LNCAP (cell line): ENCODE data around the gene DFFB.

Experiments used
- CTCF ChIP-seq: fragments of 450-650 bp; IDR thresholded peaks from 2 replicates; pipeline ENCODE4 v1.5.1; 2017; ENCODE audit warnings: mild to moderate bottlenecking

The DFFB gene

GRCh38 chr1:3914331-3914851 is 57.1 kb downstream of the DFFB start:
- TF ChIP-seq CTCF = no peak

- TF ChIP-seq CTCF = no peak
Measured at GRCh38 chr1:3914911-3915310, 57.6 kb downstream of the DFFB start.

- no peak for TF ChIP-seq CTCF
Measured at GRCh38 chr1:3915551-3916121, 58.4 kb downstream of the DFFB start.

GRCh38 chr1:3917761-3918160 is 60.5 kb downstream of the DFFB start:
- TF ChIP-seq CTCF = no peak

GRCh38 chr1:3918966-3919611 is 61.8 kb downstream of the DFFB start:
- no peak for TF ChIP-seq CTCF

- TF ChIP-seq CTCF = no peak
Measured at GRCh38 chr1:3919706-3920105, 62.4 kb downstream of the DFFB start.

- no peak for TF ChIP-seq CTCF
Measured at GRCh38 chr1:3921765-3922164, 64.5 kb downstream of the DFFB start.
